Immature natural killer cell (primary cell): ENCODE results near the gene SELENOS. TPM values are rescaled to one million over a fixed set of nuclear protein-coding genes. Genes with fewer than 3 reads are reported as not detected.
A peak's percentile ranks its signal among the peaks of the same experiment; 100 is the strongest.

Experiments
- DNase-seq, 3 donors: peaks; one replicate each; pipeline ENCODE4 v3.0.0; 2022; ENCODE audit warnings: mixed read lengths in 1 of 3
- H3K27ac Mint-ChIP-seq, 6 donors: one replicate each; pipeline ENCODE4 v1.8.0; 2020; ENCODE audit warnings: mixed read lengths in 6 of 6, mild to moderate bottlenecking in 5 of 6, inconsistent platforms in 4 of 6, moderate library complexity in 3 of 6
- H3K27me3 Mint-ChIP-seq, 3 donors: one replicate each; pipeline ENCODE4 v1.8.0; 2020 to 2021; ENCODE audit warnings: low read depth in 3 of 3, mild to moderate bottlenecking in 3 of 3, mixed read lengths in 3 of 3, moderate library complexity in 3 of 3, inconsistent platforms in 1 of 3
- H3K36me3 Mint-ChIP-seq, 3 donors: one replicate each; pipeline ENCODE4 v1.8.0; 2020; ENCODE audit warnings: mixed read lengths in 3 of 3, inconsistent platforms in 2 of 3, mild to moderate bottlenecking in 2 of 3
- H3K4me1 Mint-ChIP-seq, 2 donors: one replicate each; pipeline ENCODE4 v1.8.0; 2020; ENCODE audit warnings: inconsistent platforms in 2 of 2, mild to moderate bottlenecking in 2 of 2, mixed read lengths in 2 of 2, moderate library complexity in 1 of 2
- H3K4me3 Mint-ChIP-seq, 5 donors: one replicate each; pipeline ENCODE4 v1.8.0; 2020; ENCODE audit warnings: mild to moderate bottlenecking in 5 of 5, mixed read lengths in 5 of 5, inconsistent platforms in 3 of 5, moderate library complexity in 3 of 5
- H3K9me3 Mint-ChIP-seq, 6 donors: one replicate each; pipeline ENCODE4 v1.8.0; 2020; ENCODE audit warnings: mild to moderate bottlenecking in 6 of 6, mixed read lengths in 6 of 6, inconsistent platforms in 4 of 6, moderate library complexity in 3 of 6
- polyA plus RNA-seq, 3 donors: library from polyadenylated mRNA; unstranded; fragments of 300-500 nt; fragmentation: Illumina TruSeq; gene quantifications; one replicate each; pipeline ENCODE4 v1.2.3, GENCODE V29; 2021

Gene SELENOS
- polyA plus RNA-seq, 3 donors from 2014 or later, result 88.7 to 122 (median 94.9) TPM

DNA sequence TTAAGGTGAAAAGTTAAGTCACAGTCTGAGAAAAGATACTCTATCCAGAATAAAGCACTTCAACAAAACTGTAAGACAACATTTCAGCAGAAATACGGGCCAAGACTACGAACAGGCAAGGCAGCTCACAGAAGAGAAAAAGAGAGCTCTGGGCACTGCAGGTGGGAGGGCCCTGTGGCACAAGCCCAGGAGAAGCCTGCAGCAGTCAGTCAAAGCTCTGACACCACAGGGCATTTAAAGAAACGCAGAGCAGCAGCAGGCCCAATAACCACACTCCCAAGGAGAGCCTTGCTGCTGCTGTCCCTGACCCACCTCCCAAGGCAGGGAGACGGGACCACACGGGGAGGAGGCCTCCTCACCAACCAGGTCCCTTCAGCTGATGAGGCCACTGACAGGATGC is 44.6 kb downstream of the SELENOS start:
- Mint-ChIP-seq H3K27ac (peak overlapping the region in 2 of 6 donors; percentile 6 to 55), H3K36me3 (peaks cover 36 to 40% (median 39%) of the 10 kb centered on the region in 3 donors), H3K9me3 (peaks cover 1 to 13% (median 10%) of the 10 kb centered on the region in 6 donors), H3K4me3 (no peak overlapping the region), H3K27me3 (no peaks in the 10 kb centered on the region), H3K4me1 (peaks cover 33 to 71% of the 10 kb centered on the region in 2 donors)
- DNase-seq, result no peak

DNA sequence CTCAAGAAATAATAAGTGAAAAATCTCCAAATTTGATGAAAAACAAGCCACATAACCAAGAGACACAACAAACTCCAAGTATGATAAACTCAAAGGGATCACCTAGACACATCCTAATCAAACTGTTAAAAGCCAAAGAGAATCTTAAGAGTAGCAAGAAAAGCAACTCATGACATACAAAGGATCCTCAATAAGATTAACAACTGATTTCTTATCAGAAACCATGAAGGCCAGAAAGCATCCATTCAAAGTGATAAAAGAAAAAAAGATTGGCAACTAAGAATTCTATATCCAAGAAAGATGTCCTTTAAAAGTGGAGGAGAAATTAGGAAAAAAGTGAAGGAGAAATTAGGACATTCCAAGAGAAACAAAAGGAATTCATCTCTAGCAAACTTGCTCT is 49.0 kb downstream of the SELENOS start:
- Mint-ChIP-seq H3K9me3 (peaks cover 3 to 19% (median 12%) of the 10 kb centered on the region in 6 donors), H3K27ac (peak overlapping the region in 4 of 6 donors; percentile 2 to 63 (median 25)), H3K4me3 (peak overlapping the region in 1 of 5 donors; percentile 12), H3K36me3 (peaks cover 25 to 41% (median 31%) of the 10 kb centered on the region in 3 donors), H3K27me3 (peaks cover 0 to 2% (median 0%) of the 10 kb centered on the region in 3 donors), H3K4me1 (peaks cover 55 to 82% of the 10 kb centered on the region in 2 donors)
- no peak for DNase-seq

DNA sequence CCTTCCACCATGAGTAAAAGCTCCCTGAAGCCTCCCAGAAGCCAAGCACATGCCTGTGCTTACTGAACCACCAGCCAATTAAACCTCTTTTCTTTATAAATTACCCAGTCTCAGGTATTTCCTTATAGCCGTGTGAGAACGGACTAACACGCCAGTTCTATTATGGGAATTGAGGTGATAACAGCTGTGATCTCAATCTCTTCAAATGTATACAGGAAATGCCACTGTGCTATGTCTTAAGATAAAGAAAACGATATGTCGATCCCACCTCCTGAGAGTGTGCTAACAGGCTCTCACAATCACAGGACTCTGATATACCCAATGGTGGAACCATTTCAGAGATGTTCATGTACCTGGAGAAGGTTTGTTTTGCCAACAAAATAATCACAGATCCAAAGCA is 51.6 kb downstream of the SELENOS start:
- Mint-ChIP-seq H3K4me1 (peaks cover 68 to 73% of the 10 kb centered on the region in 2 donors), H3K27me3 (peaks cover 0 to 2% (median 0%) of the 10 kb centered on the region in 3 donors), H3K27ac (peak overlapping the region in 4 of 6 donors; percentile 28 to 75 (median 46)), H3K9me3 (peaks cover 3 to 19% (median 12%) of the 10 kb centered on the region in 6 donors), H3K36me3 (peaks cover 23 to 25% (median 24%) of the 10 kb centered on the region in 3 donors), H3K4me3 (peak overlapping the region in 1 of 5 donors; percentile 21)
- no peak for DNase-seq

Other genes with a start within 250 kb of the SELENOS start
- gene CHSY1, start 25.4 kb downstream of the SELENOS start, polyA plus RNA-seq, result 1 to 10 TPM; 2.8 to 4.0 (median 2.8) TPM
- gene SNRPA1, start 17.8 kb upstream of the SELENOS start, polyA plus RNA-seq, result 10 to 100 TPM; 38.6 to 65.0 (median 53.4) TPM
- gene PCSK6, start 212.2 kb upstream of the SELENOS start, polyA plus RNA-seq, result 1 to 10 TPM in 2 of 3 donors, not detected in 1; 1.7 to 3.0 TPM